Measurements from ENCODE around the gene CENPE.

Gene CENPE

GRCh38 chr4:103074744-103075434, 123.3 kb downstream of the CENPE start:
- no peak for DNase-seq

GRCh38 chr4:103073792-103074438, 124.2 kb downstream of the CENPE start:
- DNase-seq: no peak

GRCh38 chr4:103067841-103068547, 130.1 kb downstream of the CENPE start:
- no peak for DNase-seq

GRCh38 chr4:103060453-103061148, 137.5 kb downstream of the CENPE start:
- no peak for DNase-seq

All from activated CD4-positive, alpha-beta T cell treated with anti-CD3 and anti-CD28 coated beads, Interleukin-2, amount 50 U/mL, for 16 hours (primary cell).